ENCODE measurements around the gene RPH3AL.

DNA sequence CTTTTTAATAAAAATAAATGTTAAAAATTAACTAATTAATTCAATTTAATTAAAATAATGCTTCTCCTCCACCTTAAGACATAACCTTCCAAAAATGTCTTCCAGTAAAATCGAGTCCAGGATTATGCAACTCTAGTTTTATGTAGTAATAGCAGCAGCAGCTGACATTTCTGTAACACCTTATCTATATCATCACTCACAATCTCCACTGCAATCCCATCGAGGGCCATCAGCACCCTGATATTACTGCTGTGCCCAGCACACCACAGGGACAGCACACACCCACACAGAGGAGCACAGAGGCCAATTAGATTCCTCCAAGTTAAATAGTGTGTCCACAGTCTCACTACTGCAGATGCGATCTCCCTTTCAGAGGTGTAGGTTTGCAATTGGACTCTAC, 2.9 kb downstream of the RPH3AL start:
- no peak for TF ChIP-seq POLR2A (IDR thresholded peaks at IDR 0.05; ENCODE audit: extremely low read depth, insufficient read length)
- TF ChIP-seq, protein P1, sequence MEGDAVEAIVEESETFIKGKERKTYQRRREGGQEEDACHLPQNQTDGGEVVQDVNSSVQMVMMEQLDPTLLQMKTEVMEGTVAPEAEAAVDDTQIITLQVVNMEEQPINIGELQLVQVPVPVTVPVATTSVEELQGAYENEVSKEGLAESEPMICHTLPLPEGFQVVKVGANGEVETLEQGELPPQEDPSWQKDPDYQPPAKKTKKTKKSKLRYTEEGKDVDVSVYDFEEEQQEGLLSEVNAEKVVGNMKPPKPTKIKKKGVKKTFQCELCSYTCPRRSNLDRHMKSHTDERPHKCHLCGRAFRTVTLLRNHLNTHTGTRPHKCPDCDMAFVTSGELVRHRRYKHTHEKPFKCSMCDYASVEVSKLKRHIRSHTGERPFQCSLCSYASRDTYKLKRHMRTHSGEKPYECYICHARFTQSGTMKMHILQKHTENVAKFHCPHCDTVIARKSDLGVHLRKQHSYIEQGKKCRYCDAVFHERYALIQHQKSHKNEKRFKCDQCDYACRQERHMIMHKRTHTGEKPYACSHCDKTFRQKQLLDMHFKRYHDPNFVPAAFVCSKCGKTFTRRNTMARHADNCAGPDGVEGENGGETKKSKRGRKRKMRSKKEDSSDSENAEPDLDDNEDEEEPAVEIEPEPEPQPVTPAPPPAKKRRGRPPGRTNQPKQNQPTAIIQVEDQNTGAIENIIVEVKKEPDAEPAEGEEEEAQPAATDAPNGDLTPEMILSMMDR (IDR thresholded peaks at IDR 0.05; ENCODE audit: low read depth, low read length), result no peak
- TF ChIP-seq, protein P2, sequence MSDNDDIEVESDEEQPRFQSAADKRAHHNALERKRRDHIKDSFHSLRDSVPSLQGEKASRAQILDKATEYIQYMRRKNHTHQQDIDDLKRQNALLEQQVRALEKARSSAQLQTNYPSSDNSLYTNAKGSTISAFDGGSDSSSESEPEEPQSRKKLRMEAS (IDR thresholded peaks at IDR 0.05; ENCODE audit: low read depth, low read length), result no peak

Data from NB4 (cell line).